Panc1 (cell line): ENCODE measurements around the gene TUBB4B. TPM values are rescaled to one million over a fixed set of nuclear protein-coding genes. Genes with fewer than 3 reads are reported as not detected.

Source experiments
- ATAC-seq: fragments of 200-7000 bp; cut with Tn5 transposase; 2 replicates; pipeline ENCODE4 v1.9.1; 2020; ENCODE audit warnings: mild to moderate bottlenecking, moderate library complexity
- BruUV-seq: library from RNA; stranded (reverse); fragments of 400-500 nt; replicated peaks from 2 replicates; lab custom pipeline; 2021; lab: Mats Ljungman, UMichigan
- CTCF ChIA-PET: fragments of 300-600 bp; sonication (Branson Sonifier 250); formaldehyde crosslinking; loops from one replicate; lab custom pipeline; 2022; ENCODE audit warnings: antibody characterized with exemption; lab: Charles Lee
- POLR2A ChIA-PET: fragments of 300-600 bp; sonication (Branson Sonifier 250); formaldehyde crosslinking; loops from one replicate; lab custom pipeline; 2022; ENCODE audit warnings: antibody characterized with exemption; lab: Charles Lee
- DNase-seq: peaks from one replicate; pipeline ENCODE4 v3.0.0-alpha.2; 2010; ENCODE audit warnings: low read depth, low spot score
- H3K27ac ChIP-seq: 2 replicates; pipeline ENCODE4 v1.5.1; 2011; ENCODE audit warnings: mild to moderate bottlenecking, low read length, inconsistent platforms
- H3K27me3 ChIP-seq: fragments of 200-500 bp; sonication (Bioruptor generic); 2 replicates; pipeline ENCODE4 v1.6.0; 2014; ENCODE audit warnings: low read length, inconsistent platforms; ENCODE audit not compliant: control insufficient read depth, insufficient read depth
- H3K36me3 ChIP-seq: fragments of 200-500 bp; sonication (Bioruptor generic); 2 replicates; pipeline ENCODE4 v1.5.1; 2014; ENCODE audit warnings: inconsistent platforms, mild to moderate bottlenecking, low read length, moderate library complexity; ENCODE audit not compliant: control insufficient read depth, insufficient read depth
- H3K4me1 ChIP-seq: 2 replicates; pipeline ENCODE4 v1.5.1; 2011; ENCODE audit warnings: inconsistent platforms, mild to moderate bottlenecking, low read length, moderate library complexity; ENCODE audit not compliant: control insufficient read depth, insufficient read depth
- H3K4me3 ChIP-seq, 2 experiments: 2 replicates each; pipeline ENCODE4 v1.5.1; 2011 to 2012; ENCODE audit warnings: low read depth in 2 of 2, low read length in 2 of 2, mild to moderate bottlenecking in 2 of 2, inconsistent platforms in 1 of 2, moderate library complexity in 1 of 2
- H3K9me3 ChIP-seq: fragments of 200-500 bp; sonication (Bioruptor generic); 2 replicates; pipeline ENCODE4 v1.5.1; 2014; ENCODE audit warnings: low read depth, mild to moderate bottlenecking, inconsistent platforms, low read length, moderate library complexity; ENCODE audit not compliant: control insufficient read depth, insufficient read depth
- CTCF ChIP-seq: fragments of 450-650 bp; IDR thresholded peaks from 2 replicates; pipeline ENCODE4 v1.5.1; 2017; ENCODE audit warnings: mild to moderate bottlenecking
- POLR2AphosphoS5 ChIP-seq: IDR thresholded peaks from 2 replicates; pipeline ENCODE4 v1.6.1; 2012; ENCODE audit warnings: mild to moderate bottlenecking, low read depth, low read length, moderate library complexity
- REST ChIP-seq, 2 experiments: IDR thresholded peaks; 2 replicates each; pipeline ENCODE4 v1.6.1; 2011 to 2012; ENCODE audit warnings: low read depth in 2 of 2, control low read depth in 1 of 2, low read length in 1 of 2, mild to moderate bottlenecking in 1 of 2, moderate library complexity in 1 of 2; ENCODE audit not compliant: insufficient read depth in 1 of 2
- SIN3A ChIP-seq: IDR thresholded peaks from 2 replicates; pipeline ENCODE4 v1.6.1; 2012; ENCODE audit warnings: low read depth, mild to moderate bottlenecking, low read length, moderate library complexity, borderline replicate concordance; ENCODE audit not compliant: insufficient read depth
- TCF7L2 ChIP-seq: IDR thresholded peaks from 2 replicates; pipeline ENCODE4 v1.6.1; 2011; ENCODE audit warnings: mild to moderate bottlenecking, low read depth, low read length, inconsistent platforms
- in situ Hi-C: cut with HindIII; loops from 2 replicates; pipeline ENCODE4 v1.10.0; 2016; ENCODE audit warnings: low sequenced_read_pairs, low pct_unique_long_range_greater_than_20kb
- intact Hi-C: fragments of 100-400 bp; cut with micrococcal nuclease; formaldehyde crosslinking; loops from one replicate; pipeline ENCODE4 v1.10.0; 2022; ENCODE audit not compliant: unreplicated experiment
- total RNA-seq: library from RNA; stranded (reverse); gene quantifications from one replicate; pipeline ENCODE4 v1.2.1, GENCODE V29; 2021; ENCODE audit not compliant: unreplicated experiment

TUBB4B gene
- total RNA-seq, 1 experiment from 2014 or later: 265 TPM

GRCh38 chr9:137221095-137221505 lies 20.0 kb upstream of the TUBB4B start:
- POLR2A ChIA-PET: no interaction called here
- no peaks in the 10 kb centered on the region for H3K27me3 ChIP-seq
- peaks cover 2% of the 10 kb centered on the region; the same call in 1 of the 2 replicates for H3K36me3 ChIP-seq
- in situ Hi-C loops (no loop called here), intact Hi-C loops (no loop called here)
- DNase-seq: no peak
- no peak for ATAC-seq
- H3K4me3 ChIP-seq: no peak overlapping the region; a peak in 1 of 4 replicates
- peaks cover 29% of the 10 kb centered on the region for H3K4me1 ChIP-seq
- no TSS peak for BruUV-seq
- no peaks in the 10 kb centered on the region for H3K9me3 ChIP-seq
- CTCF ChIA-PET: no interaction called here
- TF ChIP-seq SIN3A (no peak), CTCF (peak; percentile 14; the same call in 1 of the 2 replicates)
- H3K27ac ChIP-seq: no peak overlapping the region; the same call in 1 of the 2 replicates

GRCh38 chr9:137221506-137222111 lies 19.5 kb upstream of the TUBB4B start:
- no TSS peak for BruUV-seq
- TF ChIP-seq CTCF: no peak
- no peak for TF ChIP-seq TCF7L2
- TF ChIP-seq SIN3A: no peak
- TF ChIP-seq REST (IDR thresholded peaks at IDR 0.05; ENCODE audit: insufficient read depth in 1 of 2, low read depth in 2 of 2, low read length in 1 of 2): no peak
- TF ChIP-seq POLR2AphosphoS5: no peak
- DNase-seq (no peak), ATAC-seq (no peak)
- Histone ChIP-seq H3K27me3 (no peaks in the 10 kb centered on the region), H3K4me1 (peaks cover 25% of the 10 kb centered on the region), H3K36me3 (peaks cover 2% of the 10 kb centered on the region; the same call in 1 of the 2 replicates), H3K27ac (no peak overlapping the region), H3K9me3 (no peaks in the 10 kb centered on the region), H3K4me3 (peak overlapping the region; percentile 23 to 67; a peak in 3 of 4 replicates)
- intact Hi-C loops (no loop called here), in situ Hi-C loops (no loop called here)
- POLR2A ChIA-PET: no interaction called here
- CTCF ChIA-PET: no interaction called here
